Esophagus squamous epithelium (tissue), 5 donors: ENCODE data around the gene OSGEPL1. TPM values are rescaled to one million over a fixed set of nuclear protein-coding genes. Genes with fewer than 3 reads are reported as not detected.

Experiments used
- DNase-seq: peaks from one replicate; lab custom pipeline; 2025; lab: John Stamatoyannopoulos, UW
- H3K27ac ChIP-seq, 4 donors: fragments of 200-600 bp; sonication (generic); one replicate each; pipeline ENCODE4 v1.5.1; 2016 to 2019; ENCODE audit warnings: mild to moderate bottlenecking in 1 of 4
- H3K27me3 ChIP-seq, 4 donors: fragments of 200-600 bp; sonication (generic); 1 replicate in 3 of 4; 2 replicates in 1 of 4; pipeline versions ENCODE4 v1.5.1 to v1.6.0; 2017 to 2021; ENCODE audit warnings: antibody characterized with exemption in 1 of 4
- H3K36me3 ChIP-seq, 3 donors: fragments of 200-600 bp; sonication (generic); one replicate each; pipeline ENCODE4 v1.5.1; 2016 to 2019
- H3K4me1 ChIP-seq, 3 donors: fragments of 200-600 bp; sonication (generic); one replicate each; pipeline ENCODE4 v1.5.1; 2017 to 2019
- H3K4me3 ChIP-seq, 4 donors: fragments of 200-600 bp; sonication (generic); 1 replicate in 3 of 4; 2 replicates in 1 of 4; pipeline ENCODE4 v1.5.1; 2016 to 2019; ENCODE audit warnings: mild to moderate bottlenecking in 2 of 4, moderate library complexity in 1 of 4
- H3K9me3 ChIP-seq, 3 donors: fragments of 200-600 bp; sonication (generic); one replicate each; pipeline ENCODE4 v1.5.1; 2016 to 2019
- POLR2A ChIP-seq, 4 donors: fragments of 450-650 bp; IDR thresholded peaks; one replicate each; pipeline ENCODE4 v1.6.1; 2017; ENCODE audit warnings: antibody characterized with exemption in 4 of 4, mild to moderate bottlenecking in 4 of 4, moderate library complexity in 3 of 4
- WGBS, 2 donors: methylation state at CpG; one replicate each; pipeline ENCODE4 v1.1.5; 2018; 5-methylcytosine and 5-hydroxymethylcytosine counted together
- intact Hi-C: fragments of 100-400 bp; cut with DNase I; formaldehyde crosslinking; loops from one replicate; pipeline ENCODE4 v1.15.0; 2022
- total RNA-seq, 4 donors: library from RNA; depleted of rRNA; stranded (reverse); fragments of >200 nt; gene quantifications; one replicate each; pipeline ENCODE4 v1.1.0, GENCODE V29; 2016
- TF ChIP-seq, protein P1 (sequence below), 6 experiments: fragments of 450-650 bp in 4 of 6; fragments of 200-600 bp in 2 of 6; sonication (generic) in 2 of 6; IDR thresholded peaks; one replicate each; pipeline ENCODE4 v1.5.1; 2016 to 2019; ENCODE audit warnings: antibody characterized with exemption in 6 of 6, mild to moderate bottlenecking in 4 of 6, moderate library complexity in 4 of 6
- donor health status: DM: yes; HTN: yes; CAD: no.

OSGEPL1 gene, protein sequence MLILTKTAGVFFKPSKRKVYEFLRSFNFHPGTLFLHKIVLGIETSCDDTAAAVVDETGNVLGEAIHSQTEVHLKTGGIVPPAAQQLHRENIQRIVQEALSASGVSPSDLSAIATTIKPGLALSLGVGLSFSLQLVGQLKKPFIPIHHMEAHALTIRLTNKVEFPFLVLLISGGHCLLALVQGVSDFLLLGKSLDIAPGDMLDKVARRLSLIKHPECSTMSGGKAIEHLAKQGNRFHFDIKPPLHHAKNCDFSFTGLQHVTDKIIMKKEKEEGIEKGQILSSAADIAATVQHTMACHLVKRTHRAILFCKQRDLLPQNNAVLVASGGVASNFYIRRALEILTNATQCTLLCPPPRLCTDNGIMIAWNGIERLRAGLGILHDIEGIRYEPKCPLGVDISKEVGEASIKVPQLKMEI
- 1 to 10 TPM; 2.8 to 8.7 (median 5.0) TPM for total RNA-seq

DNA sequence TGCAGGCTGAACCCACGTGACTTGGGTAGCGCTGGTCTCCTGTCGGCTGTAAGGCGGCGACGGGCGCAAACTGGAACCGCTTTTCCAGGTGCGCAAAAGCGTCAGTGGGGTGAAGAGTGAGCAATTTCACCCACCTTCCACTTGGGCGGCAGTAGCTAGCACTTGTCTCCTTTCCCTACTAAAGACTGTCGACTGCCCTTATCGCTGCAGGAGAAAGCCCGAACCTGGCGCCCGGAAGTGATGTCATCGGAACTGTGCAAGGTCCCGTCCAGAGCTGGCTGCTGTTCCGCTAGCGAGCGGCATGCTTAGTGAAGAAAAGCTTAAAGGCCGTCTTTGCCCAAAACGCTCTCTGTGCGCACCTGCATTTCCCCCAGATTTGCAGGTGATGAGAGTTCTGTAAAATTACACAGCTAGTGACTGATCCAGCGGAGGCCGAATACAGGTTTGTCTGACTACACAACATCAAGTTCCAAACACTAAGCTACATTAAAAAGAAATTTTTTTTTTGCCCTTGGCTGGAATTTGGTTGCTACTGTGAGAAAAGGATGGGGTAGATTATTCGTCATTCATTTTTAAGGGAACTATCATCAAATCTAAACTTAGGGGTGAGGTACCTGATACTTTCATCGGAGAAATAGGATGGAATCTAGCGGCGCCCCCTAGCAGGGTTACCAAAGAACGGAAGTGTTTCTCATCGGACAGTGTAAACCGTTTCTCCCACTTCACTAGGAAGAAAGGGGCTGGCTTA is at the start of gene OSGEPL1:
Gene OSGEPL1, minus strand, starts transcription at position 242 of the 748 bp plus-strand sequence. CDS start 1,152 bp downstream, outside the sequence.
- peak; percentile 64 for DNase-seq
- intact Hi-C loops, result no loop called here
- Histone ChIP-seq H3K27me3 (no peaks in the 10 kb centered on the region), H3K9me3 (no peaks in the 10 kb centered on the region), H3K36me3 (peaks cover 0 to 29% (median 0%) of the 10 kb centered on the region in 3 donors), H3K4me1 (peaks cover 5 to 21% (median 10%) of the 10 kb centered on the region in 3 donors), H3K27ac (peak within 1 kb of the TSS; percentile 67 to 95 (median 94)), H3K4me3 (peak within 1 kb of the TSS; percentile 51 to 87 (median 80))
- peak in 2 of 4 donors; percentile 5 to 9 for TF ChIP-seq POLR2A (IDR thresholded peaks at IDR 0.05)
- TF ChIP-seq, protein P1, sequence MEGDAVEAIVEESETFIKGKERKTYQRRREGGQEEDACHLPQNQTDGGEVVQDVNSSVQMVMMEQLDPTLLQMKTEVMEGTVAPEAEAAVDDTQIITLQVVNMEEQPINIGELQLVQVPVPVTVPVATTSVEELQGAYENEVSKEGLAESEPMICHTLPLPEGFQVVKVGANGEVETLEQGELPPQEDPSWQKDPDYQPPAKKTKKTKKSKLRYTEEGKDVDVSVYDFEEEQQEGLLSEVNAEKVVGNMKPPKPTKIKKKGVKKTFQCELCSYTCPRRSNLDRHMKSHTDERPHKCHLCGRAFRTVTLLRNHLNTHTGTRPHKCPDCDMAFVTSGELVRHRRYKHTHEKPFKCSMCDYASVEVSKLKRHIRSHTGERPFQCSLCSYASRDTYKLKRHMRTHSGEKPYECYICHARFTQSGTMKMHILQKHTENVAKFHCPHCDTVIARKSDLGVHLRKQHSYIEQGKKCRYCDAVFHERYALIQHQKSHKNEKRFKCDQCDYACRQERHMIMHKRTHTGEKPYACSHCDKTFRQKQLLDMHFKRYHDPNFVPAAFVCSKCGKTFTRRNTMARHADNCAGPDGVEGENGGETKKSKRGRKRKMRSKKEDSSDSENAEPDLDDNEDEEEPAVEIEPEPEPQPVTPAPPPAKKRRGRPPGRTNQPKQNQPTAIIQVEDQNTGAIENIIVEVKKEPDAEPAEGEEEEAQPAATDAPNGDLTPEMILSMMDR (IDR thresholded peaks at IDR 0.05), result peak in 4 of 6 experiments; percentile 14 to 44 (median 31)
- WGBS, 2 donors, result 0% methylated on average over 7 to 32 of the region's 33 CpGs

DNA sequence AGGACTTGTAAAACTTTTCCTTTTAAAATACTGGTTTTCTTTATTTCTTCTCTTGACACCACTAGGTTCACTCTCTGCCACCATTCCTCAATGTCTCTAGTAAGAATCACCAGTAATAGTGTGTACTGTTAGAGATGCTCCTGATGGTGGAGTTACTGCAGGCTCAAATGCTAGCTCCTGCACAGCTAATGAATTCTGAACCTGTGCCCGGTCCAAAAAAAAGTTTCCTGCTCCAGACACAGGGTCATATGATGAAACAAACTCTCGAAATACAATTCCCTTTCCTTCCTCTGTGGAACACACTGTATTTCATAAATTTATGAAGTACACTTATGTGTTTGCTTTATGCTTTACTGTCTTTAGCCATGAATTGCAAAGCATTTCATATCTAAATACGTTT is 40.8 kb upstream of the OSGEPL1 start:
- intact Hi-C loops, result no loop called here
- DNase-seq, result no peak
- no peaks in the 10 kb centered on the region for H3K4me1 ChIP-seq
- TF ChIP-seq POLR2A (IDR thresholded peaks at IDR 0.05), result no peak
- TF ChIP-seq, protein P1 (IDR thresholded peaks at IDR 0.05), result no peak
- H3K9me3 ChIP-seq, result no peaks in the 10 kb centered on the region
- peaks cover 0 to 55% (median 0%) of the 10 kb centered on the region in 3 donors for H3K36me3 ChIP-seq
- 82 to 89% methylated on average over 3 of the region's 3 CpGs for WGBS, 2 donors
- no peaks in the 10 kb centered on the region for H3K27me3 ChIP-seq
- no peak overlapping the region for H3K4me3 ChIP-seq
- H3K27ac ChIP-seq, result no peak overlapping the region

DNA sequence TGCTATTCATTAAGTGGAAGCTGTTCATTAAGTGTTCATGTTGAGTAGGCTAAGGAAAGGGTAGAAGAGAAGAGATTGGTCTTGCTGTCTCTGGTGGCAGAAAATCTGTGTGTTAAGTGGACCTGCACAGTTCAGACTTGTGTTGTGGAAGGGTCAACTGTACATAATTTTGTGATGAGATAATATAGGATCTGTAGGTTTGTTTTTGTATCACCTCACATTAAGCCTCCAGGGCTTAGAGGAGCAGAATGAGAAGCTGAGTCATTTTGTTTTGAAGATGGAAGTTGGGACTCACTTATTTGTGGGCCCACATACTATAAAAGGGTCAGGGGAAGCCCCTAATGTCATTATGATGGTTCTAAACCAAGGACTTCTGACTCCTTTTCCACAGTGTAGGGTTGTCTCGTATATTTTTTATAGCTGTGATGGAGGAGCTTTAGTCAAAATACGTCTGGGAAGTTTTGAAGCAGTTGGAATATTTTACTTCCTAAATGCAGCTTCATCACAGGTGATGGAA is 39.9 kb upstream of the OSGEPL1 start:
- H3K27me3 ChIP-seq, result no peaks in the 10 kb centered on the region
- H3K27ac ChIP-seq, result no peak overlapping the region
- H3K9me3 ChIP-seq, result no peaks in the 10 kb centered on the region
- 87 to 100% methylated on average over 2 of the region's 2 CpGs for WGBS, 2 donors
- no peak for TF ChIP-seq POLR2A (IDR thresholded peaks at IDR 0.05)
- TF ChIP-seq, protein P1 (IDR thresholded peaks at IDR 0.05), result no peak
- peaks cover 0 to 54% (median 0%) of the 10 kb centered on the region in 3 donors for H3K36me3 ChIP-seq
- H3K4me3 ChIP-seq, result no peak overlapping the region
- DNase-seq, result no peak
- intact Hi-C loops, result no loop called here
- peaks cover 0 to 5% (median 0%) of the 10 kb centered on the region in 3 donors for H3K4me1 ChIP-seq

DNA sequence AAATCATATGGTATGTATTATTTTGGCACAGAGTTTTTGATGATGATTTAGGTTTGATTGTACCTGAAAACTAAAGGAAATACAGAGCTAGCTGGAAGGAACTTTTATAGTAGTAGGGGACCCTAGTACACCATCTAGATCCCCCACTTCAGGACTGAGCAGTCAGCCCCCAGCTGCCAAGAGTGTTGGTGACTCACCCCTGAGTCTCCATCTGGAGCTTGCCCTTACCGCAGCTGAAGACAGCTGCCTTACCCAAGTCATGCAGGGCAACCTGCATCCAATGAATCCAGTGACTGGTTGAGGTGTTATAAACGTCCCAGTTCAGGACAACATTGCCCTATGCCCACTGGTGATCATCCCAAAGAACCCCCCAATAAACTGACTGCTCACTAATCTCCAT is 36.9 kb upstream of the OSGEPL1 start:
- intact Hi-C loops, result no loop called here

More for the DNA sequence above, 36.9 kb upstream of the OSGEPL1 start:
- DNase-seq, result no peak
- TF ChIP-seq, protein P1 (IDR thresholded peaks at IDR 0.05), result no peak
- no peak for TF ChIP-seq POLR2A (IDR thresholded peaks at IDR 0.05)
- Histone ChIP-seq H3K4me3 (no peak overlapping the region), H3K27me3 (no peaks in the 10 kb centered on the region), H3K9me3 (no peaks in the 10 kb centered on the region), H3K27ac (no peak overlapping the region), H3K4me1 (peaks cover 0 to 5% (median 0%) of the 10 kb centered on the region in 3 donors), H3K36me3 (peaks cover 0 to 63% (median 0%) of the 10 kb centered on the region in 3 donors)
- 60% methylated on average over 1 to 2 of the region's 2 CpGs for WGBS, 2 donors
